Mesenchymal stem cell (in vitro differentiated cells and primary cell): ENCODE measurements around the gene CROCC2.

Source experiments
- DNase-seq: peaks from one replicate; pipeline ENCODE4 v3.0.0-alpha.2; 2013
- H2AFZ ChIP-seq: one replicate; pipeline ENCODE4 v1.6.1; 2013; ENCODE audit warnings: low read depth, mild to moderate bottlenecking, control low read depth, inconsistent platforms, low read length, moderate library complexity
- H2AK5ac ChIP-seq: 2 replicates; pipeline ENCODE4 v1.6.1; 2013; ENCODE audit warnings: low read length, moderate library complexity, mild to moderate bottlenecking, inconsistent platforms; ENCODE audit not compliant: severe bottlenecking
- H2BK120ac ChIP-seq: one replicate; pipeline ENCODE4 v1.6.1; 2013; ENCODE audit warnings: low read depth, mild to moderate bottlenecking, inconsistent platforms, low read length, moderate library complexity
- H2BK12ac ChIP-seq, 2 experiments: one replicate each; pipeline ENCODE4 v1.6.1; 2013; ENCODE audit warnings: inconsistent platforms in 2 of 2, low read length in 2 of 2, mild to moderate bottlenecking in 2 of 2, moderate library complexity in 2 of 2, control low read depth in 1 of 2
- H2BK15ac ChIP-seq: one replicate; pipeline ENCODE4 v1.6.1; 2013; ENCODE audit warnings: mild to moderate bottlenecking, low read depth, inconsistent platforms; ENCODE audit not compliant: poor library complexity, severe bottlenecking
- H2BK5ac ChIP-seq: 2 replicates; pipeline ENCODE4 v1.6.1; 2013; ENCODE audit warnings: low read depth, mild to moderate bottlenecking, low read length, control low read depth, inconsistent platforms; ENCODE audit not compliant: poor library complexity, severe bottlenecking
- H3K14ac ChIP-seq, 2 experiments: one replicate each; pipeline ENCODE4 v1.6.1; 2013; ENCODE audit warnings: inconsistent platforms in 2 of 2, low read length in 2 of 2, control low read depth in 1 of 2, mild to moderate bottlenecking in 1 of 2, moderate library complexity in 1 of 2
- H3K18ac ChIP-seq, 2 experiments: one replicate each; pipeline ENCODE4 v1.6.1; 2013; ENCODE audit warnings: inconsistent platforms in 2 of 2, low read length in 2 of 2, control low read depth in 1 of 2, low read depth in 1 of 2, mild to moderate bottlenecking in 1 of 2
- H3K23ac ChIP-seq, 2 experiments: one replicate each; pipeline ENCODE4 v1.6.1; 2013; ENCODE audit warnings: inconsistent platforms in 2 of 2, low read length in 2 of 2, mild to moderate bottlenecking in 2 of 2, moderate library complexity in 2 of 2, control low read depth in 1 of 2
- H3K27ac ChIP-seq: 2 replicates; pipeline ENCODE4 v1.5.1; 2013; ENCODE audit warnings: mild to moderate bottlenecking, moderate library complexity, low read length, control low read depth, inconsistent platforms; ENCODE audit not compliant: poor library complexity, severe bottlenecking
- H3K27me3 ChIP-seq, 2 experiments: 2 replicates each; pipeline versions ENCODE4 v1.6.1 to v1.7.0; 2013; ENCODE audit warnings: low read length in 2 of 2, mild to moderate bottlenecking in 2 of 2, moderate library complexity in 2 of 2, control low read depth in 1 of 2, inconsistent platforms in 1 of 2; ENCODE audit not compliant: control insufficient read depth in 1 of 2, insufficient read depth in 1 of 2
- H3K36me3 ChIP-seq, 2 experiments: 2 replicates each; pipeline versions ENCODE4 v1.6.1 to v1.7.0; 2013; ENCODE audit warnings: low read length in 2 of 2, control low read depth in 1 of 2, inconsistent platforms in 1 of 2, low read depth in 1 of 2, mild to moderate bottlenecking in 1 of 2; ENCODE audit not compliant: insufficient read depth in 2 of 2, control insufficient read depth in 1 of 2
- H3K4ac ChIP-seq, 2 experiments: one replicate each; pipeline ENCODE4 v1.6.1; 2013; ENCODE audit warnings: inconsistent platforms in 2 of 2, low read length in 2 of 2, mild to moderate bottlenecking in 2 of 2, moderate library complexity in 2 of 2, control low read depth in 1 of 2, low read depth in 1 of 2
- H3K4me1 ChIP-seq: 2 replicates; pipeline ENCODE4 v1.6.1; 2013; ENCODE audit warnings: low read depth, low read length, control low read depth; ENCODE audit not compliant: control insufficient read depth, insufficient read depth
- H3K4me2 ChIP-seq: 2 replicates; pipeline ENCODE4 v1.6.1; 2013; ENCODE audit warnings: low read length, mild to moderate bottlenecking, inconsistent platforms; ENCODE audit not compliant: poor library complexity, severe bottlenecking
- H3K4me3 ChIP-seq, 2 experiments: 2 replicates each; pipeline versions ENCODE4 v1.5.1 to v1.7.0; 2013; ENCODE audit warnings: low read length in 2 of 2, mild to moderate bottlenecking in 2 of 2, control low read depth in 1 of 2, low read depth in 1 of 2; ENCODE audit not compliant: insufficient read depth in 1 of 2
- H3K79me1 ChIP-seq: replicated peaks from 2 replicates; pipeline ENCODE4 v1.6.1; 2013; ENCODE audit warnings: mild to moderate bottlenecking, control low read depth, low read length, inconsistent platforms; ENCODE audit not compliant: poor library complexity, severe bottlenecking
- H3K9ac ChIP-seq: 2 replicates; pipeline ENCODE4 v1.7.0; 2013; ENCODE audit warnings: mild to moderate bottlenecking, low read length, moderate library complexity
- H3K9me3 ChIP-seq: 2 replicates; pipeline ENCODE4 v1.7.0; 2013; ENCODE audit warnings: mild to moderate bottlenecking, low read length; ENCODE audit not compliant: control insufficient read depth
- H4K8ac ChIP-seq: one replicate; pipeline ENCODE4 v1.6.1; 2013; ENCODE audit warnings: inconsistent platforms, mild to moderate bottlenecking, low read length, moderate library complexity
- H4K91ac ChIP-seq: one replicate; pipeline ENCODE4 v1.6.1; 2013; ENCODE audit warnings: mild to moderate bottlenecking, low read length, inconsistent platforms
- WGBS: methylation state at CpG from one replicate; pipeline ENCODE4 v1.1.7; 2013; ENCODE audit warnings: mixed read lengths; 5-methylcytosine and 5-hydroxymethylcytosine counted together

Gene CROCC2

GRCh38 chr2:241011751-241012510, 105.8 kb downstream of the CROCC2 start:
- Histone ChIP-seq H4K8ac (no peak overlapping the region), H3K18ac (no peak overlapping the region), H2BK15ac (no peak overlapping the region), H2BK12ac (no peak overlapping the region), H2AK5ac (no peak overlapping the region), H3K9me3 (no peaks in the 10 kb centered on the region), H3K27me3 (no peaks in the 10 kb centered on the region), H3K4me2 (no peak overlapping the region), H3K4me1 (peaks cover 26% of the 10 kb centered on the region), H3K36me3 (peaks cover 0 to 71% of the 10 kb centered on the region in 2 experiments), H3K4ac (no peak overlapping the region), H3K23ac (no peak overlapping the region), H2AFZ (no peak overlapping the region), H2BK5ac (no peak overlapping the region), H2BK120ac (no peak overlapping the region), H3K4me3 (no peak overlapping the region), H3K79me1 (no peaks in the 10 kb centered on the region), H3K14ac (no peak overlapping the region), H3K27ac (no peak overlapping the region), H4K91ac (no peak overlapping the region), H3K9ac (no peak overlapping the region)
- no peak for DNase-seq
- WGBS: 88% methylated on average over 28 of the region's 29 CpGs

- Histone ChIP-seq H3K18ac (no peak overlapping the region), H3K27me3 (no peaks in the 10 kb centered on the region), H3K4me1 (peaks cover 22% of the 10 kb centered on the region), H3K9me3 (no peaks in the 10 kb centered on the region), H4K8ac (no peak overlapping the region), H3K27ac (no peak overlapping the region), H2BK5ac (no peak overlapping the region), H4K91ac (no peak overlapping the region), H3K4ac (no peak overlapping the region), H2BK120ac (no peak overlapping the region), H3K36me3 (peaks cover 0 to 72% of the 10 kb centered on the region in 2 experiments), H2BK15ac (no peak overlapping the region), H2AK5ac (no peak overlapping the region), H2BK12ac (no peak overlapping the region), H2AFZ (no peak overlapping the region), H3K14ac (no peak overlapping the region), H3K9ac (no peak overlapping the region), H3K4me3 (peak overlapping the region in 1 of 2 experiments; percentile 10), H3K79me1 (no peaks in the 10 kb centered on the region), H3K23ac (no peak overlapping the region), H3K4me2 (no peak overlapping the region)
- WGBS: 90% methylated on average over 6 of the region's 6 CpGs
- no peak for DNase-seq
These were observed 108.1 kb downstream of the CROCC2 start for GRCh38 chr2:241014224-241014623.

GRCh38 chr2:241014764-241015163, 108.6 kb downstream of the CROCC2 start:
- Histone ChIP-seq H3K79me1 (no peaks in the 10 kb centered on the region), H2AFZ (no peak overlapping the region), H3K14ac (no peak overlapping the region), H3K27me3 (no peaks in the 10 kb centered on the region), H2AK5ac (no peak overlapping the region), H3K4me3 (no peak overlapping the region), H3K27ac (no peak overlapping the region), H4K91ac (no peak overlapping the region), H3K9ac (no peak overlapping the region), H2BK5ac (no peak overlapping the region), H3K18ac (no peak overlapping the region), H3K4me1 (peaks cover 17% of the 10 kb centered on the region), H2BK120ac (no peak overlapping the region), H3K36me3 (peaks cover 0 to 74% of the 10 kb centered on the region in 2 experiments), H3K4me2 (no peak overlapping the region), H2BK12ac (no peak overlapping the region), H3K23ac (no peak overlapping the region), H3K4ac (no peak overlapping the region), H3K9me3 (no peaks in the 10 kb centered on the region), H4K8ac (no peak overlapping the region), H2BK15ac (no peak overlapping the region)
- DNase-seq: no peak
- 86% methylated on average over 8 of the region's 10 CpGs for WGBS

GRCh38 chr2:241015439-241015838, 109.3 kb downstream of the CROCC2 start:
- Histone ChIP-seq H3K23ac (no peak overlapping the region), H3K27me3 (no peaks in the 10 kb centered on the region), H2AFZ (no peak overlapping the region), H2BK5ac (no peak overlapping the region), H3K4me3 (no peak overlapping the region), H3K36me3 (peaks cover 0 to 81% of the 10 kb centered on the region in 2 experiments), H2BK15ac (no peak overlapping the region), H3K9ac (no peak overlapping the region), H3K4me1 (peaks cover 10% of the 10 kb centered on the region), H3K4me2 (no peak overlapping the region), H3K9me3 (no peaks in the 10 kb centered on the region), H3K79me1 (no peaks in the 10 kb centered on the region), H2BK120ac (no peak overlapping the region), H4K91ac (no peak overlapping the region), H2BK12ac (no peak overlapping the region), H3K27ac (no peak overlapping the region), H2AK5ac (no peak overlapping the region), H3K4ac (no peak overlapping the region), H3K18ac (no peak overlapping the region), H4K8ac (no peak overlapping the region), H3K14ac (no peak overlapping the region)
- WGBS: 95% methylated on average over 13 of the region's 13 CpGs
- no peak for DNase-seq
